Chondrocyte (in vitro differentiated cells): ENCODE measurements around the gene RFC2. TPM values are rescaled to one million over a fixed set of nuclear protein-coding genes. Genes with fewer than 3 reads are reported as not detected.
"Not testable (repeated sequence)": the region's sequence is repeated elsewhere in the genome, so short reads cannot be mapped to it uniquely, and the experiment has no call there.

Experiments
- DNase-seq: peaks from one replicate; pipeline ENCODE4 v3.0.0; 2021; ENCODE audit warnings: mixed read lengths, low spot score
- H3K27ac Mint-ChIP-seq: one replicate; pipeline ENCODE4 v1.8.0; 2021; ENCODE audit warnings: mild to moderate bottlenecking, moderate library complexity, mixed read lengths; ENCODE audit not compliant: unreplicated experiment
- H3K27me3 Mint-ChIP-seq: 2 replicates; pipeline ENCODE4 v1.8.0; 2021; ENCODE audit warnings: low read depth, mixed read lengths
- H3K36me3 Mint-ChIP-seq: 2 replicates; pipeline ENCODE4 v1.8.0; 2021; ENCODE audit warnings: low read depth, mixed read lengths
- H3K4me1 Mint-ChIP-seq: 2 replicates; pipeline ENCODE4 v1.8.0; 2021; ENCODE audit warnings: low read depth, mild to moderate bottlenecking, mixed read lengths
- H3K4me3 Mint-ChIP-seq: one replicate; pipeline ENCODE4 v1.8.0; 2021; ENCODE audit warnings: mild to moderate bottlenecking, moderate library complexity, mixed read lengths; ENCODE audit not compliant: unreplicated experiment
- H3K9me3 Mint-ChIP-seq: 2 replicates; pipeline ENCODE4 v1.8.0; 2021; ENCODE audit warnings: low read depth, mixed read lengths
- CTCF ChIP-seq: fragments of 200-600 bp; sonication (generic); IDR thresholded peaks from 2 replicates; pipeline ENCODE4 v1.5.0; 2021; ENCODE audit warnings: antibody characterized with exemption, mild to moderate bottlenecking, moderate library complexity
- total RNA-seq: library from RNA; stranded (reverse); gene quantifications from 3 replicates; pipeline ENCODE4 v1.2.1, GENCODE V29; 2021

The RFC2 gene
- total RNA-seq, 1 donor from 2014 or later: 11.0 TPM

- no peak overlapping the region for H3K4me3 Mint-ChIP-seq
- no peaks in the 10 kb centered on the region for H3K9me3 Mint-ChIP-seq
- no peaks in the 10 kb centered on the region for H3K27me3 Mint-ChIP-seq
- H3K4me1 Mint-ChIP-seq: peaks cover 5% of the 10 kb centered on the region
- H3K27ac Mint-ChIP-seq: no peak overlapping the region
- H3K36me3 Mint-ChIP-seq: peaks cover 31% of the 10 kb centered on the region
- no peak for DNase-seq
- no peak for TF ChIP-seq CTCF
Observed at GRCh38 chr7:74197449-74198124, 56.6 kb downstream of the RFC2 start.

GRCh38 chr7:74195968-74196654 is 58.1 kb downstream of the RFC2 start:
- peaks cover 36% of the 10 kb centered on the region for H3K36me3 Mint-ChIP-seq
- not testable (repeated sequence) for H3K9me3 Mint-ChIP-seq, H3K4me1 Mint-ChIP-seq, H3K27me3 Mint-ChIP-seq, DNase-seq, H3K27ac Mint-ChIP-seq, H3K4me3 Mint-ChIP-seq

GRCh38 chr7:74195139-74195860 is 58.9 kb downstream of the RFC2 start:
- not testable (repeated sequence) for H3K4me1 Mint-ChIP-seq, DNase-seq, H3K4me3 Mint-ChIP-seq, H3K9me3 Mint-ChIP-seq, H3K27ac Mint-ChIP-seq, H3K27me3 Mint-ChIP-seq
- H3K36me3 Mint-ChIP-seq: peaks cover 40% of the 10 kb centered on the region

GRCh38 chr7:74194686-74195085 is 59.5 kb downstream of the RFC2 start:
- no peaks in the 10 kb centered on the region for H3K9me3 Mint-ChIP-seq
- H3K36me3 Mint-ChIP-seq: peaks cover 44% of the 10 kb centered on the region
- no peak overlapping the region for H3K27ac Mint-ChIP-seq
- no peak overlapping the region for H3K4me3 Mint-ChIP-seq
- H3K27me3 Mint-ChIP-seq: no peaks in the 10 kb centered on the region
- peaks cover 4% of the 10 kb centered on the region for H3K4me1 Mint-ChIP-seq
- TF ChIP-seq CTCF: no peak
- DNase-seq: no peak

- Mint-ChIP-seq H3K27me3 (no peaks in the 10 kb centered on the region), H3K9me3 (no peaks in the 10 kb centered on the region), H3K27ac (no peak overlapping the region), H3K4me3 (no peak overlapping the region), H3K4me1 (peaks cover under 1% of the 10 kb centered on the region), H3K36me3 (peaks cover 45% of the 10 kb centered on the region)
- DNase-seq: no peak
- no peak for TF ChIP-seq CTCF
Observed at GRCh38 chr7:74193913-74194312, 60.3 kb downstream of the RFC2 start.

GRCh38 chr7:74193054-74193453 is 61.1 kb downstream of the RFC2 start:
- TF ChIP-seq CTCF: no peak
- no peaks in the 10 kb centered on the region for H3K27me3 Mint-ChIP-seq
- H3K9me3 Mint-ChIP-seq: no peaks in the 10 kb centered on the region
- no peak overlapping the region for H3K27ac Mint-ChIP-seq
- H3K4me3 Mint-ChIP-seq: no peak overlapping the region
- H3K36me3 Mint-ChIP-seq: peaks cover 50% of the 10 kb centered on the region
- peaks cover 9% of the 10 kb centered on the region for H3K4me1 Mint-ChIP-seq
- DNase-seq: no peak
